PC-9 (cell line): ENCODE results near the gene IGSF21.

Experiments
- CTCF ChIP-seq: fragments of 200-600 bp; sonication (generic); conservative IDR thresholded peaks from 2 replicates; pipeline ENCODE4 v1.6.1; 2017; ENCODE audit warnings: mixed run types, antibody characterized with exemption, mild to moderate bottlenecking, moderate library complexity
- EZH2 ChIP-seq: fragments of 200-600 bp; sonication (generic); IDR thresholded peaks from 2 replicates; pipeline ENCODE4 v1.8.0; 2017; ENCODE audit warnings: antibody characterized with exemption, low read depth

GRCh38 chr1:18353992-18354391 is 246.4 kb downstream of the IGSF21 start:
- TF ChIP-seq CTCF, result no peak
- no peak for TF ChIP-seq EZH2
